ENCODE data around the gene ACOX1. TPM values are rescaled to one million over a fixed set of nuclear protein-coding genes. Genes with fewer than 3 reads are reported as not detected.

The ACOX1 gene
- total RNA-seq, 1 donor from 2014 or later, result 41.5 TPM

DNA sequence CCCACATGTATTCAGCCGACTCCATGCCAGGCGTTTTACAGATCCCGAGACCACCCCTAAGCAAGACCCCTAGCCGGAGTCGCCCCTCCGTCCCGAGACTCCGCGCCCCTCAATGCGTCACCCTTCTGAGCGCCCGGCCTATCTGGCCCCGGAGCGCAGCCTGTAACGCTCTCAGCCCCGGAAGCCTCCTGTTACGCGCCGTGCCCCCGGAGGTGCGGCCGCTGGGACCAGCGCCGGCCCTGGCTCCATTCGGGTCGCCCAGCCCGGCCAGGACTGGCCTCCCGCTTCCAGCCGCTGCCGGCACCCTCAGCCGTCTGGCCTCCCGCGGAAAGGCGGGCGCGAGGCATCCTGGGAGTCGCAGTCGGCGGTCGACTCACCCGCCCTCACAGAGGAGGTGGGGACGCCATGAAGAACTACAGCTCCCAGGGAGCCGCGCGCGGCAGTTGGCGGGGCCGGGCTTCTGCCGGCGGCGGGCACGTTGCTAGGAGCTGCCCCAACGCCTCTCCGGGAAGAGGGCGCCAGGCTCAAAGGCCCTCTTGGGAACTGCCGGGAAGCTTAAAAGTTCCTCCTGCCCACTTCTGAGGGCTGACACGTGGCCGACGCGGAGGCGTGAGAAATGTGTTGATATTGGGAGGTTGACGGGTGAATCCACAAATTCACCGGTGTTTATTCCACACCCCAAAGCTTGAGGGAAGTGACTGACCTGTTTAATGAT, 38.1 kb downstream of the ACOX1 start, which contains the start of gene FBF1:
TSS of gene FBF1 (minus strand) at position 316 of the 715 bp plus-strand sequence. CDS start 2,893 bp downstream, outside the sequence.
- peak; percentile 96 for DNase-seq (ENCODE audit: low read depth)

DNA sequence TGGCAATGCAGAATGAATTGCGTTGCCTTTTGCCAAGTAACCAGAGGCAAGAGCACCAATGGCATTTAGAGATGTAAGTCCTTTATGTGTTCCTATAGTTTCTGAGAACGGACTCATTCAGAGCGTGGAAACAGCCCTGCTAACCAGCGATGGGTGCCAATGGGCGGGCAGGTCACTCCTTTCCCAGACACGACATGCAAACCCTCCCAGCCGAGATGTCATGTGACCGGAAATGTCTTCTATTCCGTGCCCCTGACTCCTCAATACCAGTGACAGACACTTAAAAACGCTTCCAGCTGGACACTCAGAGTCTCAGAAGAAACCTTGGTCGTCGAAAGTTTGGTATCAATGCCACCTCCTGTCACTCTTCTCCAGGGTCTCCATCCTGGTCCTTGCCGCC, 41.3 kb downstream of the ACOX1 start:
- DNase-seq (ENCODE audit: low read depth), result no peak

GRCh38 chr17:75933808-75934207, 45.2 kb downstream of the ACOX1 start:
- DNase-seq (ENCODE audit: low read depth), result no peak

- DNase-seq (ENCODE audit: low read depth), result no peak
Measured at GRCh38 chr17:75932852-75933251, 46.1 kb downstream of the ACOX1 start.

DNA sequence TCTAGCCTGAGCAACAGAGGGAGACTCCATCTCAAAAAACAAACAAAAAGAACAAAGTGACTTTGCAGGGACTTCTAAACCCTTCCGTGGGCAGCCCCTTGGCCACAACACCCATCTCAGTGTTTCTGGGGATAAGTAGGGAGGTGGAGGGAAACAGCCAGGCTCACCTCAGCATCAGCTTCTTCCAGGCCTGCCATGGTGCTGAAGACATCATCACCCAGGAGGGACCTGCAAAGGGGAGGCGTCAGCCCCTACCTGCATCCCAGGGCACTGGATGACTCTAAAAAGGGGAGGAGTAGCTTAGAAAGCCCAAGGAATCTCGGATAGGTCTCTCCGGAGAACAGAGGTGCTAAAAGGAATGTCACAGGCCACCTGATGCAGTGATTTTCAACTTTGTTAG, 47.9 kb downstream of the ACOX1 start:
- DNase-seq (ENCODE audit: low read depth), result no peak

DNA sequence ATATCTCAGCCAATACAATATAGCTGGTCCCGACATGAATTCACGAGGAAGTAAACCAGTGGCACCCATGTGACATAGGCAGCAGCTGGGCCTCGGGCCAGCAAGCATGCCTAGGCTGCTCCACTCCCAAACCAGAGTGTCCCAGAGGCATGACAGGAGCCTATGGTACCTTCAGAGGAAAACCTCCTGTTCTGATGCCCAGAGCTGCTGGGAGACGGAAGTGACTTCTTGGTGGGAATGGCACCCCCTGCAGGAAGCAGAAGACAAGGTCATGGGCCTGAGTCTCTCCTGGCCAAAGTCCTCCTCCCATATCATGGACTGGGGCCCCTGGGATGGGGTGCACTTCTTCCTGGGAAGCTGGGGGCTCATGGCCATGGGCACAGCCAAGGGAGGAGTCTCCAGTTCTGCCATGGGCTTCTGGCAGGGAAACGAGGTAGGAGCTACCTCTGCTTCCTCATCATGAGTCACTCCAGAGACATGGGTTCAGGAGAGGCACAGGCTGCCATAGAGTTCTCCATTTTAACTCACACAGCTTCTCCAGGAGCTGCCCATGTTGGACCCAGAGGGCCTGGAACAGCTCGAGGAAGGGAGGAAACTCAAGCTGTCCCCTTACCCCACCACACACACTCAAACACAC, 51.6 kb downstream of the ACOX1 start:
- peak; percentile 15 for DNase-seq (ENCODE audit: low read depth)

DNA sequence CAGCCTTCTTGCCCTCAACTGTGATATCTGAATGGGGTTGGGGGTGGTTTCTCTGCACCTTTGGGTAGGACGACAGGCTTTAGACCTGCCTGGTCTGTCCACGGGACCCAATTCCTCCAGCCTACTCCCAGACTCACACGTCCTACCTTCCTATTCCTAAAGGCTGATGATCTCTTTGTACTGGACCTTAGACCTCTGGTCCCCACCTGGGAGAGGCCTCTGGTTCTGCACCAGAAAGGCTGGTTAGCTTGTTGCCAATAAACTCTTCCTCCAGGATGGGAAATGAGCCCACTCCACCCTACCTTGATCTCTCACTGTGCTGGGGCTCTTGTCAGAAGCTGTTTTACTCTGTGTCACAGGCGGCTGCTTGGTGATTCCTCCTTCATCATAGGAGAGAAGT, 52.5 kb downstream of the ACOX1 start:
- no peak for DNase-seq (ENCODE audit: low read depth)

DNA sequence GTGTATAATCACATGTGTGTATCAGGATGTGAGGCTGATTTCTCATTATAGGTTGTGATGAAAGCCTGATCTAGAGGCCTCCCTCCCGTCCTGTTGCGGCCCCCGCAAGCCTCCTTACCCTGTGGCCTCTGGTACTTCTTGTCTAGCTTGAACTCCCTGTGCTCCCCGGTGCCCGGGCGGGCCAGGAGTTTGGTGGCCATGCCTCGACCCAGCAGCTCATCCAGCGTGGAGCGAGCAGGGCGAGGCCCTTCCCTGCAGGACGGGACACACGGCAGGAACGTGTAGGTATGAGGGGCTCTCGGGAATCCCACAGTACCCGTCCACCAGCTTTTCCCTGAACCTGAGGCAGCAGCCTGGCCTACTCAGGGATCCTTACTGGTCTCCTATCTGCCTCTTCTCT, 53.1 kb downstream of the ACOX1 start:
- DNase-seq (ENCODE audit: low read depth), result no peak

DNA sequence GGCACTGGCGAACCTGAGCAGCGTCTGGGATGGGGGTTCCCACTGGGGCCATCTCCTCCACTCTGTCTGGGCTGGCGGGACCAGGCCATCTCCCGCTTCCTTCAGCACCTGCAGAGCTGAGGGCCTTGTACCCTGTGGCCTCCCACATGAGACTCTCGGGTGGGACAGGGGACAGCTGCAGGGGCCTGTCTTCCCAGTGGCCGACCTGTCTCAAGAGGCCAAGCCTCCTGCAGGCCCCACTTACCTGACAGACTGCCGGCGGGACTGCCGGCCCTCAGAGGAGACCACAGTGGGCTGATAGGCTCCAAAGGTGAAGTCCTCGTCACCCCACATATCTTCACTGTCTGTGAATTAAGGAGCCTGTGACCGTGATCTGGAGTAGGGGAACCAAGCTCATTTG, 53.9 kb downstream of the ACOX1 start:
- DNase-seq (ENCODE audit: low read depth), result no peak

GRCh38 chr17:75922963-75923874, 55.7 kb downstream of the ACOX1 start:
- DNase-seq (ENCODE audit: low read depth), result no peak

DNA sequence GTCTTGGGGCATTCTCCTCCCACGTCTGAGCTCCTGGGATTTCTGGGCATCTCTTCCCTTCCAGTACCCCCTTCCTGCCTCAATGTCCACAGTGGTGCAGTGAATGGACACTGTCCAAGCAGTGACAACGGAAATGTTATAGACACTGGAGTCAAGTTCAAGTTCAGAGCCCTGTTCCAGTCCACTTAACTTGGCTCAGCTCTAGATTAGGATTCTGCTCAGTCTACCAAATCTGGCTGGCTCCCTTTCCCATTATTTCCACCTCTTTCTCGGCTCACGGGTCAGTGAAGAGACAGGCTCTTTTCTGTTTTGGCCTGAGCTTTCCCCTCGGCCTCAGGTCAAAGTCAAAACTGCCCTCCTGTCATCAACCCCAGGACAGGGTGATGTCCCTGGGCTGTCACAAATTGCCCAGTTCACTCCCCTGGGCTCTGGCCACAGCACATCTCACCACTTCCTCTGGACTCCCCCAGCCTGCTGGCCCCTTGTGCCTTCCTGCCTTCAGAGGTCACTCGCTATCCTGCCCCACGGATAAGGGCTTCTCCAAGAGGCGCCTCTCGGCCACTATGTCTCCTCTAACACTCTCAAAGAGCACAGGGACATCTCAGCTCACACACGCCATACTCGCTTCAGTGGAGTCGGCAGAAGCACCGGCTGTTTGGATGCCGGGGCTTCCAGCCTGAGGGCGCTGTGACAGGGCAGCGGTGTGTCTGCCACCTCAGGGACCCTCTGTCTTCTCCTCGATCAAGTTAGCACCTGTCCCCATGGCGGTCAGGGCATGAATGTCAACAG, 56.6 kb downstream of the ACOX1 start:
- no peak for DNase-seq (ENCODE audit: low read depth)

DNA sequence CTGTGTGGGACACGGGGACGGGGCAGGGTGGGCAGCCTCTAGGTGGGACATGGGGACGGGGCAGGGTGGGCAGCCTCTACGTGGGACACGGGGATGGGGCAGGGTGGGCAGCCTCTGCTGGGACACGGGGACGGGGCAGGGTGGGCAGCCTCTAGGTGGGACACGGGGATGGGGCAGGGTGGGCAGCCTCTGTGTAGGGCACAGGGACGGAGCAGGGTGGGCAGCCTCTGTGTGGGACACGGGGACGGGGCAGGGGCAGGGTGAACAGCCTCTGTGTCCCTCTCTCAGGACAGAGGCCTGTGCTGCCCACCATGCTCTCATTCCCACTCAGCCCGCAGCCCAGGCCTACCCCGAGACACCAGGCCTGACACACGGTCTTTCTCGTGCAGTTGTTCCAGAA, 57.4 kb downstream of the ACOX1 start:
- DNase-seq (ENCODE audit: low read depth), result no peak

DNA sequence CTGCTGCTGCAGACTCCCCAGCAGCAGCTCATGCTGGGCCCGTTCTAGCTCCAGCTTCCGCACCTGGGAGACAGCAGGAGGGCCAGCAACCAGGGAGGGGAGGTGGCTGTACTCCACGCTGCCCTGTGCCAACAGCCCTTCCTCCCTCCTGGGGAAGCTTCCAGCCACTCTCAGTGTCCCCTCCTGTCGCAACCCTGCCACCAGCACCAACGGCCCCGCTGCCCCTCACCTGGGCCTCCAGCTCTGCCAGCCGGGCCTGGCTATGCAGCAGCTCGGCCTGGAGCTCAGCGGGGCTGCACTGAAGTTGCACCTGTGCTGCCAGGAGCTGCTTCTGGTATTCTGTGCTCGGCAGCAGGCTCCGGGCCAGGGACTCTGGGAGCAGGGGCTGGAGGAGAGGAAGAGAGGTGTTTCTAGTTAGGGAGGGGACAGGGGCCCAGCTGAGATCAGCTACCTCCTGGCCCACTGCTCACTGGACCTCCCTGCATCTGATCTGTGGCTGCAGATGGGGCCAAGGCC, 58.9 kb downstream of the ACOX1 start:
- no peak for DNase-seq (ENCODE audit: low read depth)

DNA sequence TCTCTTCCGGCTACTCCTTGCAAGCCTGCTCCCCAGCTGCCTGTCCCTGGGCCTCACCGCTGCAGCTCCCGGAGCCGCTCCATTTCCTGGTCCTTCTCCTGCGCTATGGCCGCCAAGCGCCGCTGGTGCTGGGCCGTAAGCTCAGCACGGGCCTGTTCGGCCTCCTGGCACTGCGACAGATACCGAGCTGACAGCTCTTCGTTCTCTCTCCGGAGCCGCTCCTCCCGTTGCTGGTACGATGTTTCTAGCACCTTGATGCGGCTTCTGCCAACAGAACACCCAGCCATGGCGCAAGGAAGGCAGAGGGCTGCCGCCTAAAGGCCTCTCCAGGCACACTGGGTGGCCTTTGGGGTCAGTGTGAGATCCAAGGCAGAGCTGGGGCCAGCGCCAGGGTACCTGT, 59.4 kb downstream of the ACOX1 start:
- no peak for DNase-seq (ENCODE audit: low read depth)

- no peak for DNase-seq (ENCODE audit: low read depth)
Measured at GRCh38 chr17:75917917-75918445, 61.0 kb downstream of the ACOX1 start.

DNA sequence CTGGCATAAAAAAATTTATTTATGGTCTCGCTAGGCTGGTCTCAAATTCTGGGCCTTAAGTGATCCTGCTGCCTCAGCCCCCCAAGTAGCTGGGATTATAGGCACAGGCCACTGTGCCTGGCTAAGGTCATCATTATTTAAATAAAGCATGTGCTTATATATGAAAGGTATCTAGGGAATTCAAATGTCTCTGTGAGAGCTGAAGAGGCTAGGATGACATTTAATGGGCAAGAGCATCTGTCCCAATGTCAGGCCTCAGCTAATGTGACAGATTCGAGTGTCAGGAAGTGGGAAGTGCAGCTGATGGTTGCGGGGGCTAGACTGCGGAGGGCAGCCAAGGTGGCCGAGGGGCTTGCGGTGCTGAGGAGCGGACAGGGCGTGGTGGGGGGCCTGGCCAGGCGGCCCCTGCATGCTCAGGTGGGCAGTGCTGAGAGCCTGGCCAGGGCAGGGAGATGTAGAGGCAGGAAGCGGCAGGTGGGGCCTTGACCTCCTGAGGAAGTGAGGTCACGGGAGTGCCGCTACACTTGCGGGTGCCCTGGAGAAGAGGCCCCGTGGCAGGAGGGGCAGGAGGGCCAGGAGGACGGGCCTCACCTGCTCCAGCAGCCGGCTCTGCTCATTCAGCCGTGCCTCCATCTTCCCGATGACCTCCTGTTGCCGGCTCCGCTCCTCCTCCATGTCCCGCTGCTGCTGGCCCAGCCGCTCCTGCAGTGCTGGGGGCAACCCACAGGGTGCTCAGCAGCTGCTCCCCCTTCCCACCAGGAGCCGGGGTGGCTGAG, 61.6 kb downstream of the ACOX1 start:
- DNase-seq (ENCODE audit: low read depth), result no peak

- DNase-seq (ENCODE audit: low read depth), result no peak
Measured at GRCh38 chr17:75915268-75915667, 63.7 kb downstream of the ACOX1 start.

GRCh38 chr17:75914643-75915267, 64.2 kb downstream of the ACOX1 start:
- no peak for DNase-seq (ENCODE audit: low read depth)

- no peak for DNase-seq (ENCODE audit: low read depth)
Measured at GRCh38 chr17:75913537-75914210, 65.3 kb downstream of the ACOX1 start.

All from myocyte (in vitro differentiated cells).